Measurements from ENCODE around the gene ANKRD17.

Gene ANKRD17

GRCh38 chr4:73127839-73128453, 130.7 kb downstream of the ANKRD17 start:
- no peak for DNase-seq (ENCODE audit: low read depth in 2 of 2)

GRCh38 chr4:73109493-73109892, 149.1 kb downstream of the ANKRD17 start:
- no peak for DNase-seq (ENCODE audit: low read depth in 2 of 2)

- DNase-seq (ENCODE audit: low read depth in 2 of 2) = no peak
These were observed 153.9 kb downstream of the ANKRD17 start for GRCh38 chr4:73104695-73105094.

- no peak for DNase-seq (ENCODE audit: low read depth in 2 of 2)
These were observed 154.6 kb downstream of the ANKRD17 start for GRCh38 chr4:73103799-73104503.

- DNase-seq (ENCODE audit: low read depth in 2 of 2) = no peak
These were observed 159.5 kb downstream of the ANKRD17 start for GRCh38 chr4:73099143-73099542.

GRCh38 chr4:73098713-73099112, 159.9 kb downstream of the ANKRD17 start:
- DNase-seq (ENCODE audit: low read depth in 2 of 2) = no peak

- DNase-seq (ENCODE audit: low read depth in 2 of 2) = no peak
These were observed 160.6 kb downstream of the ANKRD17 start for GRCh38 chr4:73098016-73098415.

- no peak for DNase-seq (ENCODE audit: low read depth in 2 of 2)
These were observed 165.7 kb downstream of the ANKRD17 start for GRCh38 chr4:73092868-73093267.

- no peak for DNase-seq (ENCODE audit: low read depth in 2 of 2)
These were observed 167.9 kb downstream of the ANKRD17 start for GRCh38 chr4:73090738-73091137.

- DNase-seq (ENCODE audit: low read depth in 2 of 2) = no peak
These were observed 170.7 kb downstream of the ANKRD17 start for GRCh38 chr4:73087871-73088270.

GRCh38 chr4:73086095-73086868, 172.3 kb downstream of the ANKRD17 start:
- no peak for DNase-seq (ENCODE audit: low read depth in 2 of 2)

- no peak for DNase-seq (ENCODE audit: low read depth in 2 of 2)
These were observed 177.8 kb downstream of the ANKRD17 start for GRCh38 chr4:73080789-73081188.

- DNase-seq (ENCODE audit: low read depth in 2 of 2) = no peak
These were observed 182.8 kb downstream of the ANKRD17 start for GRCh38 chr4:73075832-73076231.

GRCh38 chr4:73070074-73070390, 188.6 kb downstream of the ANKRD17 start:
- DNase-seq (ENCODE audit: low read depth in 2 of 2) = no peak

- DNase-seq (ENCODE audit: low read depth in 2 of 2) = peak; percentile 90 to 92
These were observed 189.1 kb downstream of the ANKRD17 start, which contains the start of gene COX18 for GRCh38 chr4:73069338-73070073. COX18 (minus strand) TSS chr4:73069716; CDS start chr4:73069649, 67 bp downstream.

- DNase-seq (ENCODE audit: low read depth in 2 of 2) = no peak
These were observed 189.9 kb downstream of the ANKRD17 start for GRCh38 chr4:73068491-73069337.

GRCh38 chr4:73067971-73068394, 190.6 kb downstream of the ANKRD17 start:
- DNase-seq (ENCODE audit: low read depth in 2 of 2) = no peak

- DNase-seq (ENCODE audit: low read depth in 2 of 2) = no peak
These were observed 191.7 kb downstream of the ANKRD17 start for GRCh38 chr4:73066928-73067327.

GRCh38 chr4:73066445-73066844, 192.2 kb downstream of the ANKRD17 start:
- DNase-seq (ENCODE audit: low read depth in 2 of 2) = no peak

- no peak for DNase-seq (ENCODE audit: low read depth in 2 of 2)
These were observed 194.1 kb downstream of the ANKRD17 start for GRCh38 chr4:73064536-73064935.

- DNase-seq (ENCODE audit: low read depth in 2 of 2) = no peak
These were observed 203.2 kb downstream of the ANKRD17 start for GRCh38 chr4:73055241-73055897.

Measured in stimulated activated CD8-positive, alpha-beta memory T cell treated with anti-CD3 and anti-CD28 coated beads, Interleukin-15, amount 100 ng/mL, for 4 hours (primary cell).